ENCODE data around the gene CARS1. TPM values are rescaled to one million over a fixed set of nuclear protein-coding genes. Genes with fewer than 3 reads are reported as not detected.

The CARS1 gene
- total and polyA plus RNA-seq, 9 of the 15 experiments (the other 6 are each of a cell fraction or from before 2014, with no cell fraction given), result 14.4 to 106 (median 73.6) TPM

GRCh38 chr11:2992234-2992996 is 64.8 kb downstream of the CARS1 start, which contains the start of gene NAP1L4 (continued):
- TF ChIP-seq, protein P1, sequence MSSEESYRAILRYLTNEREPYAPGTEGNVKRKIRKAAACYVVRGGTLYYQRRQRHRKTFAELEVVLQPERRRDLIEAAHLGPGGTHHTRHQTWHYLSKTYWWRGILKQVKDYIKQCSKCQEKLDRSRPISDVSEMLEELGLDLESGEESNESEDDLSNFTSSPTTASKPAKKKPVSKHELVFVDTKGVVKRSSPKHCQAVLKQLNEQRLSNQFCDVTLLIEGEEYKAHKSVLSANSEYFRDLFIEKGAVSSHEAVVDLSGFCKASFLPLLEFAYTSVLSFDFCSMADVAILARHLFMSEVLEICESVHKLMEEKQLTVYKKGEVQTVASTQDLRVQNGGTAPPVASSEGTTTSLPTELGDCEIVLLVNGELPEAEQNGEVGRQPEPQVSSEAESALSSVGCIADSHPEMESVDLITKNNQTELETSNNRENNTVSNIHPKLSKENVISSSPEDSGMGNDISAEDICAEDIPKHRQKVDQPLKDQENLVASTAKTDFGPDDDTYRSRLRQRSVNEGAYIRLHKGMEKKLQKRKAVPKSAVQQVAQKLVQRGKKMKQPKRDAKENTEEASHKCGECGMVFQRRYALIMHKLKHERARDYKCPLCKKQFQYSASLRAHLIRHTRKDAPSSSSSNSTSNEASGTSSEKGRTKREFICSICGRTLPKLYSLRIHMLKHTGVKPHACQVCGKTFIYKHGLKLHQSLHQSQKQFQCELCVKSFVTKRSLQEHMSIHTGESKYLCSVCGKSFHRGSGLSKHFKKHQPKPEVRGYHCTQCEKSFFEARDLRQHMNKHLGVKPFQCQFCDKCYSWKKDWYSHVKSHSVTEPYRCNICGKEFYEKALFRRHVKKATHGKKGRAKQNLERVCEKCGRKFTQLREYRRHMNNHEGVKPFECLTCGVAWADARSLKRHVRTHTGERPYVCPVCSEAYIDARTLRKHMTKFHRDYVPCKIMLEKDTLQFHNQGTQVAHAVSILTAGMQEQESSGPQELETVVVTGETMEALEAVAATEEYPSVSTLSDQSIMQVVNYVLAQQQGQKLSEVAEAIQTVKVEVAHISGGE (CRISPR knock-in tag; IDR thresholded peaks at IDR 0.05), result peak in 2 of 3 experiments; percentile 22 to 86; a peak in 3 of 6 replicates
- TF ChIP-seq HMG20B (CRISPR knock-in tag; IDR thresholded peaks at IDR 0.05), result no peak
- peak; percentile 53; the same call in 1 of the 2 replicates for TF ChIP-seq SMARCE1 (IDR thresholded peaks at IDR 0.05)
- TF ChIP-seq, protein P2, sequence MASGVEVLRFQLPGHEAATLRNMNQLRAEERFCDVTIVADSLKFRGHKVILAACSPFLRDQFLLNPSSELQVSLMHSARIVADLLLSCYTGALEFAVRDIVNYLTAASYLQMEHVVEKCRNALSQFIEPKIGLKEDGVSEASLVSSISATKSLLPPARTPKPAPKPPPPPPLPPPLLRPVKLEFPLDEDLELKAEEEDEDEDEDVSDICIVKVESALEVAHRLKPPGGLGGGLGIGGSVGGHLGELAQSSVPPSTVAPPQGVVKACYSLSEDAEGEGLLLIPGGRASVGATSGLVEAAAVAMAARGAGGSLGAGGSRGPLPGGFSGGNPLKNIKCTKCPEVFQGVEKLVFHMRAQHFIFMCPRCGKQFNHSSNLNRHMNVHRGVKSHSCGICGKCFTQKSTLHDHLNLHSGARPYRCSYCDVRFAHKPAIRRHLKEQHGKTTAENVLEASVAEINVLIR (CRISPR knock-in tag; IDR thresholded peaks at IDR 0.05), result no peak
- no peak; a peak in 1 of 4 replicates for TF ChIP-seq SRF (CRISPR knock-in tag; IDR thresholded peaks at IDR 0.05)
- TF ChIP-seq CHD1 (IDR thresholded peaks at IDR 0.05; ENCODE audit: low read length), result no peak
- TF ChIP-seq CREM (IDR thresholded peaks at IDR 0.05; ENCODE audit: low read depth), result peak; percentile 73
- no peak for TF ChIP-seq FOXJ3 (CRISPR knock-in tag; IDR thresholded peaks at IDR 0.05)
- TF ChIP-seq, protein P3, sequence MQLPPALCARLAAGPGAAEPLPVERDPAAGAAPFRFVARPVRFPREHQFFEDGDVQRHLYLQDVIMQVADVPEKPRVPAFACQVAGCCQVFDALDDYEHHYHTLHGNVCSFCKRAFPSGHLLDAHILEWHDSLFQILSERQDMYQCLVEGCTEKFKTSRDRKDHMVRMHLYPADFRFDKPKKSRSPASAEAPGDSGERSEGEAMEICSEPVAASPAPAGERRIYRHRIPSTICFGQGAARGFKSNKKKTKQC (CRISPR knock-in tag; IDR thresholded peaks at IDR 0.05), result no peak
- no peak for TF ChIP-seq ZNF146 (CRISPR knock-in tag; IDR thresholded peaks at IDR 0.05; ENCODE audit: unreplicated experiment)
- TF ChIP-seq HDAC1 (IDR thresholded peaks at IDR 0.05), result peak in 1 of 2 experiments; percentile 93; a peak in 2 of 4 replicates
- TF ChIP-seq HCFC1 (IDR thresholded peaks at IDR 0.05; ENCODE audit: low read depth, low read length), result peak; percentile 51
- peak; percentile 89 for TF ChIP-seq RBBP5 (IDR thresholded peaks at IDR 0.05; ENCODE audit: borderline replicate concordance, insufficient read depth, low read length, poor library complexity, severe bottlenecking)
- TF ChIP-seq PATZ1 (CRISPR knock-in tag; IDR thresholded peaks at IDR 0.05; ENCODE audit: borderline replicate concordance), result no peak
- TF ChIP-seq SMAD3 (CRISPR knock-in tag; conservative IDR thresholded peaks at IDR 0.05), result no peak
- TF ChIP-seq, protein P4, sequence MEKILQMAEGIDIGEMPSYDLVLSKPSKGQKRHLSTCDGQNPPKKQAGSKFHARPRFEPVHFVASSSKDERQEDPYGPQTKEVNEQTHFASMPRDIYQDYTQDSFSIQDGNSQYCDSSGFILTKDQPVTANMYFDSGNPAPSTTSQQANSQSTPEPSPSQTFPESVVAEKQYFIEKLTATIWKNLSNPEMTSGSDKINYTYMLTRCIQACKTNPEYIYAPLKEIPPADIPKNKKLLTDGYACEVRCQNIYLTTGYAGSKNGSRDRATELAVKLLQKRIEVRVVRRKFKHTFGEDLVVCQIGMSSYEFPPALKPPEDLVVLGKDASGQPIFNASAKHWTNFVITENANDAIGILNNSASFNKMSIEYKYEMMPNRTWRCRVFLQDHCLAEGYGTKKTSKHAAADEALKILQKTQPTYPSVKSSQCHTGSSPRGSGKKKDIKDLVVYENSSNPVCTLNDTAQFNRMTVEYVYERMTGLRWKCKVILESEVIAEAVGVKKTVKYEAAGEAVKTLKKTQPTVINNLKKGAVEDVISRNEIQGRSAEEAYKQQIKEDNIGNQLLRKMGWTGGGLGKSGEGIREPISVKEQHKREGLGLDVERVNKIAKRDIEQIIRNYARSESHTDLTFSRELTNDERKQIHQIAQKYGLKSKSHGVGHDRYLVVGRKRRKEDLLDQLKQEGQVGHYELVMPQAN (IDR thresholded peaks at IDR 0.05; ENCODE audit: borderline replicate concordance), result peak; percentile 94
